GM18909 (cell line): ENCODE data around the gene TPRN.
A peak's percentile ranks its signal among the peaks of the same experiment; 100 is the strongest.

Experiments used
- ATAC-seq: cut with Tn5 transposase; IDR thresholded peaks from one replicate; pipeline ENCODE4 v1.9.1; 2021; ENCODE audit warnings: mild to moderate bottlenecking; ENCODE audit not compliant: unreplicated experiment, poor library complexity

The TPRN gene

DNA sequence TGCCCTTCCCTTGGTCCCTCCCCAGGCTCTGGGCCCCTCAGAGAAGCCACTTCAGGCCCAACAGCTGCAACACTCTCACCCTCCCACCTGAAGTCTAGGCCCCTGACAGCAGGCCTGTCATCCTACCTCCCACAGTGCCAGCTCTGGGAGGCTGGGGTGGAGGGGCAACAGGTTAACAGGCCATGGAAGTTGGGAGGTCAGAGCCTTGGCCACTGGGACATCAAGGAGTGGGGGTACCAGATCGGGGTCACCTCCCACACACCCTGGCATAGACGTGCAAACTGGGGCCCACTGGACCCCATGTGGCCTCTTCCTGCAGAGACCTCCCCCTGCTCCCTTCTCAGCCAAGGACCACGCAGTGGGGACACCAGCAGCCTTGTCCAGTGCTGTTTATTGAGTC lies 9.3 kb downstream of the TPRN start:
- no peak for ATAC-seq

GRCh38 chr9:137190315-137190856 lies 10.2 kb downstream of the TPRN start:
- no peak for ATAC-seq

- peak; percentile 1 for ATAC-seq
These were observed 10.9 kb downstream of the TPRN start for GRCh38 chr9:137189297-137190295.

DNA sequence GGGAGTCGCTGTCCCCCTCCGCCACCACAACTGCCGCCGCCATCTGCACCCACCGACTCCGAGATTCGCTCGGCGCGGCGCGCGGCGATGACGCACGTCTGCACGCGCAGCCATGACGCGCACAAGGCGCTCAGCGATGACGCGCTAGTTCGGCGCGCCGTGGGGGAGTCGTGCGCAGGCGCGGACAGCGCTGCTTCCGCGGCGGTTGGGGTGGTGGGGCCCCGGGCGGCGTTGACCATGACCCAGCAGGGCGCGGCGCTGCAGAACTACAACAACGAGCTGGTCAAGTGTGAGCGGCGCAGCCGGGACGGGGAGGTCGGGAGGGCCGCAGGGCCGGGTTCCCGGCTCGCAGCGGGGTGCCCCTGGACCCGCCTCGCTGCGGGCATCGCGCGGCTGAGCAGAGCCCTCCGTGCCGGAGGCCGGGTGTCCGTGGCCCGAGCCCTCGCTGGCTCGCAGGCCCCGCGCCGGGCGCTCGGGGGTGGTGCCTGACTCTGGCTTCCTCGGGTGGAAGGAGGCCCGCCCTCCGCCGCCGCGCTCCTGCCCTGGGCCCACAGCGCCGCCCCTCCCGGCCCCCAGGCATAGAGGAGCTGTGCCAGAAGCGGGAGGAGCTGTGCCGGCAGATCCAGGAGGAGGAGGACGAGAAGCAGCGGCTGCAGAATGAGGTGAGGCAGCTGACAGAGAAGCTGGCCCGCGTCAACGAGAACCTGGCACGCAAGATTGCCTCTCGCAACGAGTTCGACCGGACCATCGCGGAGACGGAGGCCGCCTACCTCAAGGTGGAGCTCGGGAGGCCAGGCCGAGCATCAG lies 11.8 kb downstream of the TPRN start, which contains the start of the genes ANAPC2 and SSNA1:
ANAPC2 (minus strand) TSS at position 71 of the 807 bp plus-strand sequence; CDS start at position 43, 28 bp downstream.
SSNA1 (plus strand) TSS at position 187 of the 807 bp plus-strand sequence; CDS start at position 238, 51 bp downstream.
- peak; percentile 74 for ATAC-seq

GRCh38 chr9:137188086-137188489 lies 12.5 kb downstream of the TPRN start:
- ATAC-seq: no peak

GRCh38 chr9:137187386-137187785 lies 13.2 kb downstream of the TPRN start:
- no peak for ATAC-seq

GRCh38 chr9:137186385-137186784 lies 14.2 kb downstream of the TPRN start:
- ATAC-seq: no peak

GRCh38 chr9:137185921-137186320 lies 14.6 kb downstream of the TPRN start:
- ATAC-seq: no peak

GRCh38 chr9:137184881-137185660 lies 15.5 kb downstream of the TPRN start:
- no peak for ATAC-seq

DNA sequence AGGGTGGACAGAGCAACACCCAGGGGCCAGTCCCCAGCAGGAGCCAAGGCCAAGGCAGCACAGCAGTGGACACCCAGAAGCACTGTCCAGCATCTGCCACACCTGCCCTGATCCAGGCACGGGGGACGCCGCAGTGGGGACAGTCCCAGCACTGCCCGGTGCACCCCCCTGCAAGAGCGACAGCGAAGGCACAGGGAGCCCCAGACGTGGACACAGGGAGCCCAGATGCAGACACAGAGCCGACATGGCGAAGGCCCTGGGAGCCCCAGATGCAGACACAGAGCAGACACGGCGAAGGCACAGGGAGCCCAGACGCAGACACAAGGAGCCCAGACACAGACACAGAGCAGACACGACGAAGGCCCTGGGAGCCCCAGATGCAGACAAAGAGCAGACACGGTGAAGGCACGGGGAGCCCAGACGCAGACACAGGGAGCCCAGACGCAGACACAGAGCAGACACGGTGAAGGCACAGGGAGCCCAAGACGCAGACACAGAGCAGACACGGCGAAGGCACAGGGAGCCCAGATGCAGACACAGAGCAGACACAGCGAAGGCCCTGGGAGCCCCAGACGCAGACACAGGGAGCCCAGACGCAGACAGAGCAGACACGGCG lies 16.5 kb downstream of the TPRN start:
- ATAC-seq: no peak

GRCh38 chr9:137182836-137183235 lies 17.7 kb downstream of the TPRN start:
- no peak for ATAC-seq

- no peak for ATAC-seq
These were observed 18.9 kb downstream of the TPRN start for GRCh38 chr9:137181680-137182079.

DNA sequence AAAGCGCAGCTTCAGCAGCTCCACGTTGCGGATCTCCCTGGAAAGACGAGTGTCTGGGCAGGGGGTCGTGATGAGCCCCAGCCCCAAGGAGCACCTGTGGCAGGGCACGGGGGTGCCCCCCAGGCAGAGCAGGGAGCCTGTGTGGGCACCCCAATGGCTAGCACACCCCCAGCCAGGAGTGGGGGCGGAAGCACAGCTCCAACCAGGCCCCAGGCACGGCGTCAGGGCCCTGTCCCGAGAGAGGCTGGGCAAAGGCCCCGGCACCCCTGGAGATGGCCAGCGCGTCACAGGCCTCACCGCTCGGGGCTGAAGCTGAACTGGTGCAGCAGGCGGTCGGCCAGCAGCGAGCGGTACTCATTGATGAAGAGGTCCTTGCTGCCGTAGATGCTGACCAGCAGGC lies 20.1 kb downstream of the TPRN start:
- no peak for ATAC-seq

DNA sequence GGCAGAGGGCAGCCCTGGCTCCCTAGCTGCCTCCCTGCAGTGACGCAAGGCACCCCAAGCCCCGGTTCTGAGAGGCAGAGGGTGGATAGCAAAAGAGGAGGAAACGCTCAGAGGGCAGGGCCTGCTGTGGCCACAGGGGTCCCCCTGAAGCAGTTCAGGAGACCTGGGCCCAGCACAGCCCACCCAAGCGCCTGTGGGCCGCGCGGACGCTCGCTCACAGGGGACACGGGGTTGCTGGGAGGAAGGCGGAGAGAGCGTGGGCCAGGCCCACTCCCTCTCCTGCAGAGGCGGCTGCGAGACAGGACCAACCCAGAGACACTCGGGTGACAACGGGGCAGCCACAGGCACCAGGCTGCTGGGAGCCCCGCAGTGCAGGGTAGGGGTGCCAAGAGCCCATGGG lies 20.8 kb downstream of the TPRN start:
- no peak for ATAC-seq

DNA sequence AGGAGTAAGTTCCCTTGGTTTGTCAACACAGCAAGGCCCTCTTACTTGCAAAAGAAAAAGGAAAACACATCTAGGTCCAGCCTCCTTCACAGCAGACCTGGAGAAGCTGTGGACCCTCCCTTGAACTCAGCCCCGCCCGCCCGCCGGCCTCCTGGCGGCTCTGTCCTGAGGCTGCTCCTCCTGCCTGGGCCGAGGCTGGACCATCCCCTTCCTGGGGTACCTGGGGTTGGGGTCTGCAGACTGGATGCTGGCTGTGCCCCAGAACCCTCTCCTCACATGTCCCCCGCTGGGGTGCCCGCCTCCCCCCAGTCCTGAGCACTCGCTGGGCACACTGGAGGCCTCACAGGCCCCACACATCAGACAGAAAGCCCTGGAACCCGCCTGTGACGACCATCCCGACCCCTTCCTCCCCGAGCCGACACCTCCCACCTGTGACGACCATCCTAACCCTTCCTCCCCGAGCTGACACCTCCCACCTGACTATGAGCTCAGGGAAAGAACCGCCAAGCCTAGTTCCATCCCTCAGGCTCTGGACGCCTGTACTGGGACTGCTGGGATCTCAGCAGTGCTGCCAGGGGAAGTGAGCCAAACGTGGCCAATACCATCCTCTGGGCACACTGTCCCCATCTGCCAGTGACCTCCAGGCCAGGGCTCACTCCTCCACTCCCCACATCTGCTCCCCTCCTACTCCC lies 21.5 kb downstream of the TPRN start:
- no peak for ATAC-seq

GRCh38 chr9:137178201-137178938 lies 22.2 kb downstream of the TPRN start:
- ATAC-seq: no peak

DNA sequence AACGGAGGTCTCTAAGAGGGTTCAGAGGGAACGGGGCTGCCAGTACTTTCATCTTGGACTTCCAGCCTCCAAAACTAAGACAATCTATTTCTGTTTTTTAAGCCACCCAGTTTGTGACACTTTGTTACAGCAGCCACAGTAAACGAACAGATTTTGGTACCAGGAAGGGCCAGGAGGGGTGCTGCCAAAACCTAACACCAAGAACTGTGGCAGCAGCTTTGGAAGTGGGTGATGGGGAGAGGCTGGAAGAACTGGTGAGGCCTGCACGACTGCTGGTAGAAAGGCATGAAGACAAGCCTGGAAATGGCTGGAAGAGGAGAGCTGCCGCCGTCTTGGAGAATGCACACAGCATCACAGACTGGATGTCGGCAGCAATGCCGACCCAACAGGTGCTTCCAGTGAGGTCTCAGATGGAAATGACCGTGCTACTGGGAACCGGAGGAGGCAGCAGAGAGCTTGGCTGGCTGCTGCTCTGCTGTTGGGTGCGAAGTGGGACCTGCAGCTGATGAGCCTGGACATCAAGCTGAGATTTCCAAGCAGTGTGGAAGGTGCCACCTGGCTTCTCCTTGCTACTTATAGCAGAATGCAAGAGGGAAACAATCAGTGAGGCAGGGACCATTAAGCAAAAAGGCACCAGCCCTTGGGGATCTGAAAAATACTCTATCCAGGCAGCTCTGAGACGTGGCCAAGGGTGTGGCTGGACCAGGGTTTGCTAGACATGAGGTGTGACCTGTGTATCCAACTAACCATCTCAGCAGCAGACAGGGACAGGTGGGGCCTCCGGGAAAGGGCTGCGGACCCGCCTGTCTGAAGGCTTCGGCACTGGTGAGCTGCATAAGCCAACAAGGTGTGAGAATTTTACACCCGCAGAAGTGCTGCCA lies 24.0 kb downstream of the TPRN start:
- ATAC-seq: no peak
